Loucy (cell line): ENCODE data around the gene ZFPL1.

Source experiments
- H2AFZ ChIP-seq: fragments of 200-600 bp; sonication (generic); 2 replicates; pipeline ENCODE4 v1.6.0; 2016; ENCODE audit warnings: antibody characterized with exemption, mild to moderate bottlenecking, low read length, moderate library complexity
- H3F3A ChIP-seq: fragments of 200-600 bp; 2 replicates; pipeline ENCODE4 v1.6.0; 2016; ENCODE audit warnings: antibody characterized with exemption, low read depth, mild to moderate bottlenecking
- H3K27me3 ChIP-seq: fragments of 200-600 bp; sonication (generic); 2 replicates; pipeline ENCODE4 v1.6.1; 2014; ENCODE audit warnings: low read length, mild to moderate bottlenecking; ENCODE audit not compliant: insufficient read depth, poor library complexity, severe bottlenecking
- H3K36me3 ChIP-seq: fragments of 200-600 bp; sonication (generic); 2 replicates; pipeline ENCODE4 v1.6.1; 2016; ENCODE audit warnings: low read length; ENCODE audit not compliant: insufficient read depth
- H3K4me1 ChIP-seq: fragments of 200-600 bp; sonication (generic); 2 replicates; pipeline ENCODE4 v1.5.1; 2014; ENCODE audit warnings: low read length, mild to moderate bottlenecking; ENCODE audit not compliant: insufficient read depth, poor library complexity, severe bottlenecking
- H3K4me2 ChIP-seq: fragments of 200-600 bp; sonication (generic); 2 replicates; pipeline ENCODE4 v1.6.0; 2014; ENCODE audit warnings: antibody characterized with exemption, low read length, low read depth, mild to moderate bottlenecking; ENCODE audit not compliant: poor library complexity, severe bottlenecking
- H3K4me3 ChIP-seq: fragments of 200-600 bp; sonication (generic); 2 replicates; pipeline ENCODE4 v1.5.1; 2014; ENCODE audit warnings: low read length, mild to moderate bottlenecking, mixed read lengths; ENCODE audit not compliant: poor library complexity, severe bottlenecking
- H3K79me2 ChIP-seq: fragments of 200-600 bp; sonication (generic); 2 replicates; pipeline ENCODE4 v1.6.1; 2014; ENCODE audit warnings: low read length; ENCODE audit not compliant: insufficient read depth
- H3K9ac ChIP-seq: fragments of 200-600 bp; sonication (generic); 2 replicates; pipeline ENCODE4 v1.6.0; 2014; ENCODE audit warnings: mild to moderate bottlenecking, low read depth, low read length, moderate library complexity; ENCODE audit not compliant: poor library complexity, severe bottlenecking
- H3K9me2 ChIP-seq: fragments of 200-600 bp; sonication (generic); replicated peaks from 2 replicates; pipeline ENCODE4 v1.6.1; 2016; ENCODE audit warnings: low read depth, low read length, mixed read lengths
- H3K9me3 ChIP-seq: fragments of 200-600 bp; sonication (generic); 2 replicates; pipeline ENCODE4 v1.6.1; 2014; ENCODE audit warnings: mild to moderate bottlenecking, antibody characterized with exemption, low read length, low read depth; ENCODE audit not compliant: insufficient read depth
- H4K20me1 ChIP-seq: fragments of 200-600 bp; sonication (generic); 2 replicates; pipeline ENCODE4 v1.6.0; 2014; ENCODE audit warnings: antibody characterized with exemption, low read length, mild to moderate bottlenecking; ENCODE audit not compliant: insufficient read depth, poor library complexity, severe bottlenecking
- CTCF ChIP-seq: fragments of 200-600 bp; sonication (generic); conservative IDR thresholded peaks from 2 replicates; pipeline ENCODE4 v1.5.1; 2014; ENCODE audit warnings: mild to moderate bottlenecking, antibody characterized with exemption, low read length
- EZH2phosphoT487 ChIP-seq: fragments of 200-600 bp; IDR thresholded peaks from 2 replicates; pipeline ENCODE4 v1.6.1; 2018; ENCODE audit warnings: antibody characterized with exemption, mild to moderate bottlenecking, moderate library complexity, borderline replicate concordance

ZFPL1 gene

GRCh38 chr11:65066315-65066714 is 17.7 kb upstream of the ZFPL1 start:
- Histone ChIP-seq H3K79me2 (no peaks in the 10 kb centered on the region), H4K20me1 (no peaks in the 10 kb centered on the region), H3K9me2 (no peaks in the 10 kb centered on the region), H3K27me3 (no peaks in the 10 kb centered on the region), H3K4me2 (no peak overlapping the region), H3F3A (no peaks in the 10 kb centered on the region), H2AFZ (no peak overlapping the region), H3K4me3 (no peak overlapping the region), H3K36me3 (no peaks in the 10 kb centered on the region), H3K9me3 (no peaks in the 10 kb centered on the region), H3K4me1 (no peaks in the 10 kb centered on the region), H3K9ac (no peak overlapping the region)
- TF ChIP-seq CTCF (no peak), EZH2phosphoT487 (no peak)

- Histone ChIP-seq H3F3A (no peaks in the 10 kb centered on the region), H3K27me3 (no peaks in the 10 kb centered on the region), H3K9ac (no peak overlapping the region), H4K20me1 (no peaks in the 10 kb centered on the region), H3K79me2 (no peaks in the 10 kb centered on the region), H3K4me3 (no peak overlapping the region), H3K9me3 (no peaks in the 10 kb centered on the region), H3K4me2 (no peak overlapping the region), H3K36me3 (no peaks in the 10 kb centered on the region), H3K4me1 (no peaks in the 10 kb centered on the region), H3K9me2 (no peaks in the 10 kb centered on the region), H2AFZ (no peak overlapping the region)
- TF ChIP-seq CTCF (no peak), EZH2phosphoT487 (no peak)
These were observed 17.2 kb upstream of the ZFPL1 start for GRCh38 chr11:65066805-65067291.

DNA sequence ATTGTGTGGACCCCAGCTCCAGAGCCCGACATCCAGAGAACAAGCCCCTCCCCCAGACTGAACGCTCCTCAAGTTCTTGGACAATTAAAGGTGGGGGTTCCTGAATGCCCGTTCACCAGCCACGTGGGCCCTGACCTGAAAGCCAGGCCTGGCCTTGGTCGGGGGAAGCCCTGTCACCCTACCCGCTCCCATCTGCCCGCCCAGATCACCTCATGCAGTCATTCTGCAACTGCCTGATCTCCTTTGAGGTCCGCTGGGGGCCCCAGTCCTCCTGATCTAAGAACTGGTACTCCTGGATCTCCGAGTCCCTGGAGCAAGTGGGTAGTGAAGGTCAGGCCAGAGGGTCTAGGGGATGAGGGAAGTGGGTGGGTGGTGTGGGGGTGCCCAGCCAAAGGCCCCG is 16.6 kb upstream of the ZFPL1 start:
- no peak overlapping the region for H3K4me3 ChIP-seq
- no peaks in the 10 kb centered on the region for H3K4me1 ChIP-seq
- no peaks in the 10 kb centered on the region for H3K27me3 ChIP-seq
- TF ChIP-seq EZH2phosphoT487 (no peak), CTCF (no peak)
- no peaks in the 10 kb centered on the region for H3F3A ChIP-seq
- H3K9me3 ChIP-seq: no peaks in the 10 kb centered on the region
- H3K4me2 ChIP-seq: no peak overlapping the region
- H3K9me2 ChIP-seq: no peaks in the 10 kb centered on the region
- H3K36me3 ChIP-seq: no peaks in the 10 kb centered on the region
- H3K9ac ChIP-seq: no peak overlapping the region
- no peak overlapping the region for H2AFZ ChIP-seq
- H3K79me2 ChIP-seq: no peaks in the 10 kb centered on the region
- H4K20me1 ChIP-seq: no peaks in the 10 kb centered on the region
